Erythroblast (primary cell): ENCODE data around the gene SPACA9.

Source experiments
- GATA1 ChIP-seq: IDR thresholded peaks from 2 replicates; pipeline ENCODE4 v1.6.1; 2011; ENCODE audit warnings: low read depth, mild to moderate bottlenecking, control low read depth, low read length, moderate library complexity
- POLR2A ChIP-seq: IDR thresholded peaks from 2 replicates; pipeline ENCODE4 v1.6.1; 2011; ENCODE audit warnings: mild to moderate bottlenecking, low read length

DNA sequence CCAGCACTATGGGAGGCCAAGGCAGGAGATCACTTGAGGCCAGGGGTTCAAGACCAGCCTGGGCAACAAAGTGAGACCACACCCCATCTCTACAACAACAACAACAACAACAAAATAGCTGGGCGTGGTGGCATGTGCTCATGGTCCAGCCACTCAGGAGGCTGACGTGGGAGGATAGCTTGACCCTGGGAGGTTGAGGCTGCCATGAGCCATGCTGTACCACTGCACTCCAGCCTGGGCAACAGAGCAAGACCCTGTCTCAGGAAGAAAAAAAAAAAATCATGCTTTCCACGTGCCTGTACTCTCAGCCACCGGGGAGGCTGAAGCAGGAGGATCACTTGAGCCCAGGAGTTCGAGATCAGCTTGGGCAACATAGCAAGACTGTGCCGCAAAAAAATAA, 36.2 kb downstream of the SPACA9 start:
- TF ChIP-seq POLR2A (no peak), GATA1 (no peak)
